Ovary (tissue), 3 donors: Measurements from ENCODE around the gene CDC42EP1.

Experiments
- EP300 ChIP-seq: sonication (generic); formaldehyde crosslinking; IDR thresholded peaks from one replicate; pipeline ENCODE4 v1.6.1; 2017; ENCODE audit warnings: antibody characterized with exemption
- POLR2A ChIP-seq: fragments of 450-650 bp; IDR thresholded peaks from one replicate; pipeline ENCODE4 v1.6.1; 2017; ENCODE audit warnings: antibody characterized with exemption, mild to moderate bottlenecking, moderate library complexity
- TF ChIP-seq, protein P1 (sequence below), 3 donors: fragments of 450-650 bp in 2 of 3; fragments of 200-600 bp in 1 of 3; IDR thresholded peaks; one replicate each; pipeline versions ENCODE4 v1.5.1 to v1.8.0; 2016 to 2022; ENCODE audit warnings: antibody characterized with exemption in 3 of 3, mild to moderate bottlenecking in 1 of 3
- donor health status: DM: no; HTN: no; CAD: no.

GRCh38 chr22:37538590-37539357, 21.5 kb upstream of the CDC42EP1 start:
- TF ChIP-seq, protein P1, sequence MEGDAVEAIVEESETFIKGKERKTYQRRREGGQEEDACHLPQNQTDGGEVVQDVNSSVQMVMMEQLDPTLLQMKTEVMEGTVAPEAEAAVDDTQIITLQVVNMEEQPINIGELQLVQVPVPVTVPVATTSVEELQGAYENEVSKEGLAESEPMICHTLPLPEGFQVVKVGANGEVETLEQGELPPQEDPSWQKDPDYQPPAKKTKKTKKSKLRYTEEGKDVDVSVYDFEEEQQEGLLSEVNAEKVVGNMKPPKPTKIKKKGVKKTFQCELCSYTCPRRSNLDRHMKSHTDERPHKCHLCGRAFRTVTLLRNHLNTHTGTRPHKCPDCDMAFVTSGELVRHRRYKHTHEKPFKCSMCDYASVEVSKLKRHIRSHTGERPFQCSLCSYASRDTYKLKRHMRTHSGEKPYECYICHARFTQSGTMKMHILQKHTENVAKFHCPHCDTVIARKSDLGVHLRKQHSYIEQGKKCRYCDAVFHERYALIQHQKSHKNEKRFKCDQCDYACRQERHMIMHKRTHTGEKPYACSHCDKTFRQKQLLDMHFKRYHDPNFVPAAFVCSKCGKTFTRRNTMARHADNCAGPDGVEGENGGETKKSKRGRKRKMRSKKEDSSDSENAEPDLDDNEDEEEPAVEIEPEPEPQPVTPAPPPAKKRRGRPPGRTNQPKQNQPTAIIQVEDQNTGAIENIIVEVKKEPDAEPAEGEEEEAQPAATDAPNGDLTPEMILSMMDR (IDR thresholded peaks at IDR 0.05): peak; percentile 94 to 100 (median 99)
- TF ChIP-seq POLR2A (peak; percentile 31), EP300 (no peak)
